IMR-90 (cell line): Measurements from ENCODE around the gene FOSL2. TPM values are rescaled to one million over a fixed set of nuclear protein-coding genes. Genes with fewer than 3 reads are reported as not detected.

Experiments used
- ATAC-seq: fragments of 200-7000 bp; cut with Tn5 transposase; 2 replicates; pipeline ENCODE4 v1.9.1; 2020; ENCODE audit warnings: low read depth, mild to moderate bottlenecking, moderate library complexity
- BruUV-seq: library from RNA; stranded (reverse); fragments of 400-500 nt; replicated peaks from 2 replicates; lab custom pipeline; 2021; lab: Mats Ljungman, UMichigan
- CTCF ChIA-PET: fragments of 300-600 bp; formaldehyde crosslinking; extraction: SDS; loops from one replicate; lab custom pipeline; 2021; ENCODE audit warnings: antibody characterized with exemption; lab: Yijun Ruan, JAX
- POLR2A ChIA-PET: fragments of 300-600 bp; sonication (Branson Sonifier 250); formaldehyde crosslinking; loops from one replicate; lab custom pipeline; 2022; ENCODE audit warnings: antibody characterized with exemption; ENCODE audit not compliant: unreplicated experiment; lab: Charles Lee
- DNase-seq: peaks from one replicate; pipeline ENCODE4 v3.0.0; 2013
- H2AFZ ChIP-seq: replicated peaks from 2 replicates; pipeline ENCODE3; 2013; ENCODE audit warnings: low read length, mild to moderate bottlenecking; ENCODE audit not compliant: poor library complexity
- H2AK5ac ChIP-seq: 2 replicates; pipeline ENCODE4 v1.6.1; 2013; ENCODE audit warnings: low read depth, low read length, inconsistent platforms
- H2AK9ac ChIP-seq: replicated peaks from 2 replicates; pipeline ENCODE3; 2013; ENCODE audit warnings: mild to moderate bottlenecking, low read depth, low read length, moderate library complexity; ENCODE audit not compliant: poor library complexity
- H2BK120ac ChIP-seq: 2 replicates; pipeline ENCODE4 v1.6.1; 2013; ENCODE audit warnings: low read depth, low read length, inconsistent platforms
- H2BK15ac ChIP-seq: 3 replicates; pipeline ENCODE4 v1.6.1; 2013; ENCODE audit warnings: low read depth, low read length, inconsistent platforms
- H2BK20ac ChIP-seq: 2 replicates; pipeline ENCODE4 v1.6.1; 2013; ENCODE audit warnings: low read depth, mild to moderate bottlenecking, inconsistent platforms, low read length, moderate library complexity
- H2BK5ac ChIP-seq: 2 replicates; pipeline ENCODE4 v1.6.1; 2013; ENCODE audit warnings: mild to moderate bottlenecking, low read depth, low read length, inconsistent platforms; ENCODE audit not compliant: poor library complexity, severe bottlenecking
- H3K14ac ChIP-seq: replicated peaks from 2 replicates; pipeline ENCODE4 v1.6.1; 2013; ENCODE audit warnings: low read depth, low read length, inconsistent platforms
- H3K18ac ChIP-seq: 2 replicates; pipeline ENCODE4 v1.6.1; 2013; ENCODE audit warnings: low read depth, low read length, control low read depth
- H3K23ac ChIP-seq: 2 replicates; pipeline ENCODE4 v1.6.1; 2013; ENCODE audit warnings: low read depth, low read length, inconsistent platforms
- H3K27ac ChIP-seq: 2 replicates; pipeline ENCODE4 v1.5.1; 2013; ENCODE audit warnings: mild to moderate bottlenecking, control low read depth, low read length; ENCODE audit not compliant: insufficient read depth
- H3K27me3 ChIP-seq: 2 replicates; pipeline ENCODE4 v1.6.1; 2013; ENCODE audit warnings: low read length; ENCODE audit not compliant: control insufficient read depth, insufficient read depth
- H3K36me3 ChIP-seq: 2 replicates; pipeline ENCODE4 v1.6.1; 2013; ENCODE audit warnings: low read length, mixed read lengths; ENCODE audit not compliant: control insufficient read depth, insufficient read depth
- H3K4ac ChIP-seq: 2 replicates; pipeline ENCODE4 v1.6.1; 2013; ENCODE audit warnings: low read depth, low read length, inconsistent platforms
- H3K4me1 ChIP-seq: 2 replicates; pipeline ENCODE4 v1.6.1; 2013; ENCODE audit warnings: low read length, mixed read lengths; ENCODE audit not compliant: control insufficient read depth, insufficient read depth
- H3K4me2 ChIP-seq: 2 replicates; pipeline ENCODE4 v1.6.1; 2013; ENCODE audit warnings: low read depth, mild to moderate bottlenecking, control low read depth, low read length, moderate library complexity
- H3K4me3 ChIP-seq: 2 replicates; pipeline ENCODE4 v1.5.1; 2013; ENCODE audit warnings: low read depth, mild to moderate bottlenecking, control low read depth, low read length, moderate library complexity; ENCODE audit not compliant: insufficient read depth
- H3K56ac ChIP-seq: 2 replicates; pipeline ENCODE4 v1.6.1; 2013; ENCODE audit warnings: low read length, inconsistent platforms; ENCODE audit not compliant: insufficient read depth; ENCODE audit errors: extremely low read depth
- H3K79me1 ChIP-seq, 2 experiments: 2 replicates each; pipeline ENCODE4 v1.6.1; 2013; ENCODE audit warnings: low read length in 2 of 2, inconsistent platforms in 1 of 2, low read depth in 1 of 2
- H3K9ac ChIP-seq: 2 replicates; pipeline ENCODE4 v1.6.1; 2013; ENCODE audit warnings: low read depth, low read length, control low read depth
- H3K9me1 ChIP-seq: 2 replicates; pipeline ENCODE4 v1.6.1; 2013; ENCODE audit warnings: low read length, inconsistent platforms; ENCODE audit not compliant: insufficient read depth
- H3K9me3 ChIP-seq: 2 replicates; pipeline ENCODE4 v1.6.1; 2013; ENCODE audit warnings: low read length; ENCODE audit not compliant: control insufficient read depth, insufficient read depth
- H4K20me1 ChIP-seq: 2 replicates; pipeline ENCODE4 v1.6.1; 2013; ENCODE audit warnings: low read length, inconsistent platforms; ENCODE audit not compliant: insufficient read depth
- H4K5ac ChIP-seq: 2 replicates; pipeline ENCODE4 v1.6.1; 2013; ENCODE audit warnings: mild to moderate bottlenecking, low read depth, low read length, control low read depth
- H4K8ac ChIP-seq, 2 experiments: 2 replicates each; pipeline ENCODE4 v1.6.1; 2013; ENCODE audit warnings: low read depth in 2 of 2, low read length in 2 of 2, control low read depth in 1 of 2, inconsistent platforms in 1 of 2
- H4K91ac ChIP-seq: 2 replicates; pipeline ENCODE4 v1.6.1; 2013; ENCODE audit warnings: low read depth, low read length, inconsistent platforms; ENCODE audit not compliant: insufficient read depth
- CEBPB ChIP-seq: IDR thresholded peaks from 2 replicates; pipeline ENCODE4 v1.6.1; 2012; ENCODE audit warnings: low read depth, low read length, improper control_type of control experiment
- CHD1 ChIP-seq: IDR thresholded peaks from 2 replicates; pipeline ENCODE4 v1.6.1; 2012; ENCODE audit warnings: low read depth, low read length, improper control_type of control experiment
- FOS ChIP-seq: fragments of 150-350 bp; IDR thresholded peaks from 2 replicates; pipeline ENCODE4 v1.6.1; 2016; ENCODE audit warnings: low read depth, low read length
- MAZ ChIP-seq: IDR thresholded peaks from 2 replicates; pipeline ENCODE4 v1.6.1; 2012; ENCODE audit warnings: low read depth, mild to moderate bottlenecking, low read length, improper control_type of control experiment, moderate library complexity, borderline replicate concordance
- MXI1 ChIP-seq: IDR thresholded peaks from 2 replicates; pipeline ENCODE4 v1.6.1; 2012; ENCODE audit warnings: low read depth, mild to moderate bottlenecking, low read length, moderate library complexity, borderline replicate concordance
- NFE2L2 ChIP-seq: fragments of 150-350 bp; IDR thresholded peaks from 2 replicates; pipeline ENCODE4 v1.6.1; 2016; ENCODE audit warnings: low read depth, mild to moderate bottlenecking, low read length
- POLR2A ChIP-seq: IDR thresholded peaks from 2 replicates; pipeline ENCODE4 v1.6.1; 2012; ENCODE audit warnings: mild to moderate bottlenecking, low read depth, low read length
- RAD21 ChIP-seq: IDR thresholded peaks from 2 replicates; pipeline ENCODE4 v1.6.1; 2012; ENCODE audit warnings: low read length, improper control_type of control experiment
- RCOR1 ChIP-seq: IDR thresholded peaks from 2 replicates; pipeline ENCODE4 v1.6.1; 2012; ENCODE audit warnings: mild to moderate bottlenecking, low read length, improper control_type of control experiment; ENCODE audit not compliant: insufficient replicate concordance
- RFX5 ChIP-seq: IDR thresholded peaks from 2 replicates; pipeline ENCODE4 v1.8.0; 2012; ENCODE audit warnings: low read depth, mild to moderate bottlenecking, low read length, moderate library complexity
- SMC3 ChIP-seq: fragments of 150-350 bp; IDR thresholded peaks from 2 replicates; pipeline ENCODE4 v1.6.1; 2016; ENCODE audit warnings: low read depth, mild to moderate bottlenecking, antibody characterized with exemption, low read length, moderate library complexity
- whole genome bisulfite sequencing, 2 experiments: methylation state at CpG; one replicate each; pipeline versions ENCODE4 v1.1.5 to v1.1.7; 2013; ENCODE audit warnings: missing lambda C conversion rate in 2 of 2; ENCODE audit not compliant: insufficient read length in 1 of 2; ENCODE audit errors: extremely low coverage in 2 of 2; 5-methylcytosine and 5-hydroxymethylcytosine counted together
- dilution Hi-C: fragments of 300-500 bp; cut with HindIII; formaldehyde crosslinking; loops from one replicate; pipeline ENCODE4 v1.14.3; 2018; ENCODE audit warnings: low sequenced_read_pairs; ENCODE audit not compliant: unreplicated experiment
- in situ Hi-C: fragments of 300-500 bp; cut with MboI; formaldehyde crosslinking; loops from 3 replicates; pipeline ENCODE4 v1.14.3; 2019; ENCODE audit warnings: low sequenced_read_pairs, inconsistent platforms, mixed read lengths
- intact Hi-C: fragments of 100-400 bp; cut with micrococcal nuclease; formaldehyde crosslinking; loops from 2 replicates; pipeline ENCODE4 v1.10.0; 2022
- polyA plus RNA-seq, 3 experiments: library from polyadenylated mRNA; depleted of rRNA; stranded (reverse); fragments of >200 nt; gene quantifications; 2 replicates each; pipeline ENCODE4 v1.2.3, GENCODE V29; 2012; ENCODE audit warnings: low replicate concordance in 1 of 3
- total RNA-seq: library from RNA; depleted of rRNA; stranded (reverse); fragments of >200 nt; gene quantifications from 2 replicates; pipeline ENCODE4 v1.2.3, GENCODE V29; 2012
- TF ChIP-seq, protein P1 (sequence below): fragments of 150-350 bp; IDR thresholded peaks from 2 replicates; pipeline ENCODE4 v1.6.1; 2017; ENCODE audit warnings: mild to moderate bottlenecking, antibody characterized with exemption, low read length, low read depth
- TF ChIP-seq, protein P2 (sequence below): fragments of 150-350 bp; IDR thresholded peaks from 2 replicates; pipeline ENCODE4 v1.6.1; 2016; ENCODE audit warnings: low read depth, mild to moderate bottlenecking, low read length, moderate library complexity, borderline replicate concordance

Gene FOSL2
- total and polyA plus RNA-seq, 2 of the 4 experiments (the other 2 are of a cell fraction), result 31.4 to 46.3 TPM

DNA sequence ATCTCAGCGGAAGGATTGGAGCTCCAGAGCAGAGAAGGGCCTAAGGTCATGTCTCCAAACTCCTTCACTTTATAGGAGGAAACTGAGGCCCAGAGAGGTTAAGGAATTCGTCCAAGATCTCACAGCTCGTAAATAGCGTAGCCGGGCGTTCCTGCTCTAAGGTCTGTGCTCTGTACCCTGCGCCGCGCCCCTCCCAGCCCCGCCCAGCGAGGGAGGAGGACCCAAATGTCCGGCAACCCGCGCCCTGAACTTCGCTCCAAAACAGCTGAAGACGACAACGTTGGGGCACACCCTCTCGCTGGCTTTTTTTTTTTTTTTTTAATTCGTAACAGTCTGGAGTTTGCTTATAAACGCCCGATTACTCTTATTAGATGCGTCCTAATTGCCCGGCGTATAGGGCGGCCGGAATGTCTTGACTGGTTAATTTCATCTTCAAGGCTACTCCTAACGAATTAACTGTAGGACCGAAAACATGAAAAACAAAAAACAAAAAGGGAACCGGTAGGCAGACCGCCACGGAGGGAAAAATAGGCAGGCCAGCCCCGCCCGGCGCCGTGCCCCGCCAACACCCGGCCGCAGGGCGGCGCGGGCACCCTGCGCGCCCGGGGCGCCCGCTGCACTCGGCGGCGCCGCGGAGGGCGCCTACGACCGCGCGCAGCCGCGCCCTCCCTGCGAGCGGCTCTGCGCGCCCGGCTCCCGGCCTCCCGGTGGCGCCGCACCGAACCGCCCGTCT, 928 bp upstream of the FOSL2 start:
- Histone ChIP-seq H3K9me1 (peaks cover 17% of the 10 kb centered on the region), H2BK5ac (peak overlapping the region; percentile 73), H3K4me2 (peak overlapping the region; percentile 76), H2BK15ac (peak overlapping the region; percentile 92; the same call in 2 of the 3 replicates), H3K4ac (peak overlapping the region; percentile 98), H3K79me1 (peaks cover 0 to 12% of the 10 kb centered on the region in 2 experiments; a peak in 1 of 4 replicates), H4K91ac (peak overlapping the region; percentile 94), H3K56ac (peak overlapping the region; percentile 95), H3K27me3 (no peaks in the 10 kb centered on the region), H3K9me3 (no peaks in the 10 kb centered on the region), H2AFZ (peak overlapping the region; percentile 85), H3K36me3 (peaks cover 9% of the 10 kb centered on the region; the same call in 1 of the 2 replicates), H3K9ac (peak overlapping the region; percentile 68), H4K5ac (peak overlapping the region; percentile 67), H3K4me1 (peaks cover 15% of the 10 kb centered on the region), H3K23ac (peak overlapping the region; percentile 96), H2BK120ac (peak overlapping the region; percentile 93), H4K8ac (peak overlapping the region; percentile 89 to 95), H2AK9ac (peak overlapping the region; percentile 92), H2AK5ac (peak overlapping the region; percentile 90), H3K14ac (peak overlapping the region; percentile 99), H2BK20ac (peak overlapping the region; percentile 82; the same call in 1 of the 2 replicates), H3K27ac (peak overlapping the region; percentile 93), H4K20me1 (peaks cover 27% of the 10 kb centered on the region), H3K4me3 (peak overlapping the region; percentile 91), H3K18ac (peak overlapping the region; percentile 72)
- in situ Hi-C loops, result loop anchor here (10.0 kb wide), 1 partner anchor 427 kb away; no protein-coding TSS in a partner anchor
- ChIA-PET CTCF (interaction anchor here (0.6 to 1.4 kb wide), 3 partner anchors 56 to 202 kb away, joined by 3 to 5 read pairs (median 3); no protein-coding TSS in a partner anchor), POLR2A (interaction anchor here (0.6 to 0.7 kb wide), 4 partner anchors 141 to 688 kb away, joined by 4 to 18 read pairs (median 6); no protein-coding TSS in a partner anchor)
- intact Hi-C loops, result loop anchor here (1.0 to 10.0 kb wide), 11 partner anchors 53 to 688 kb away; partner anchors contain the start of genes BABAM2 and RBKS
- TSS peak; percentile 43 for BruUV-seq
- dilution Hi-C loops, result no loop called here
- peak; percentile 24 for ATAC-seq
- peak; percentile 79 for DNase-seq
- WGBS, 2 experiments, result 0% methylated on average over 35 of the region's 70 CpGs; no CpG with 5 or more reads in 1 of the 2 experiments
- TF ChIP-seq MXI1 (no peak), SMC3 (no peak), POLR2A (peak; percentile 78), RAD21 (peak; percentile 2; the same call in 1 of the 2 replicates), RFX5 (no peak), RCOR1 (no peak), MAZ (no peak), CEBPB (no peak), CHD1 (0 out of 2 replicates have a peak, but pooled peaks have one; percentile 70), FOS (no peak), NFE2L2 (no peak)
- TF ChIP-seq, protein P1, sequence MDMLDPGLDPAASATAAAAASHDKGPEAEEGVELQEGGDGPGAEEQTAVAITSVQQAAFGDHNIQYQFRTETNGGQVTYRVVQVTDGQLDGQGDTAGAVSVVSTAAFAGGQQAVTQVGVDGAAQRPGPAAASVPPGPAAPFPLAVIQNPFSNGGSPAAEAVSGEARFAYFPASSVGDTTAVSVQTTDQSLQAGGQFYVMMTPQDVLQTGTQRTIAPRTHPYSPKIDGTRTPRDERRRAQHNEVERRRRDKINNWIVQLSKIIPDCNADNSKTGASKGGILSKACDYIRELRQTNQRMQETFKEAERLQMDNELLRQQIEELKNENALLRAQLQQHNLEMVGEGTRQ, result no peak
- TF ChIP-seq, protein P2, sequence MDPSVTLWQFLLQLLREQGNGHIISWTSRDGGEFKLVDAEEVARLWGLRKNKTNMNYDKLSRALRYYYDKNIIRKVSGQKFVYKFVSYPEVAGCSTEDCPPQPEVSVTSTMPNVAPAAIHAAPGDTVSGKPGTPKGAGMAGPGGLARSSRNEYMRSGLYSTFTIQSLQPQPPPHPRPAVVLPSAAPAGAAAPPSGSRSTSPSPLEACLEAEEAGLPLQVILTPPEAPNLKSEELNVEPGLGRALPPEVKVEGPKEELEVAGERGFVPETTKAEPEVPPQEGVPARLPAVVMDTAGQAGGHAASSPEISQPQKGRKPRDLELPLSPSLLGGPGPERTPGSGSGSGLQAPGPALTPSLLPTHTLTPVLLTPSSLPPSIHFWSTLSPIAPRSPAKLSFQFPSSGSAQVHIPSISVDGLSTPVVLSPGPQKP, result no peak
